Ishikawa (cell line): ENCODE measurements around the gene ASMTL.

Experiments
- EGR1 ChIP-seq: IDR thresholded peaks from 2 replicates; pipeline ENCODE4 v1.6.1; 2012
- EP300 ChIP-seq: IDR thresholded peaks from 2 replicates; pipeline ENCODE4 v1.6.1; 2012; ENCODE audit warnings: borderline replicate concordance
- FOXM1 ChIP-seq: IDR thresholded peaks from 2 replicates; pipeline ENCODE4 v1.6.1; 2012; ENCODE audit warnings: low read depth, borderline replicate concordance
- MAX ChIP-seq: IDR thresholded peaks from 2 replicates; pipeline ENCODE4 v1.6.1; 2012
- RAD21 ChIP-seq: IDR thresholded peaks from 2 replicates; pipeline ENCODE4 v1.6.1; 2012; ENCODE audit warnings: low read depth
- REST ChIP-seq: IDR thresholded peaks from 2 replicates; pipeline ENCODE4 v1.6.1; 2012; ENCODE audit warnings: low read depth, mild to moderate bottlenecking
- TAF1 ChIP-seq: IDR thresholded peaks from 2 replicates; pipeline ENCODE4 v1.6.1; 2012; ENCODE audit warnings: low read depth, mild to moderate bottlenecking
- USF1 ChIP-seq: IDR thresholded peaks from 2 replicates; pipeline ENCODE4 v1.6.1; 2012
- YY1 ChIP-seq: IDR thresholded peaks from 2 replicates; pipeline ENCODE4 v1.6.1; 2012; ENCODE audit warnings: low read depth
- ZBTB7A ChIP-seq: IDR thresholded peaks from 2 replicates; pipeline ENCODE4 v1.6.1; 2012; ENCODE audit warnings: low read depth

- TF ChIP-seq RAD21 (no peak), EP300 (no peak), FOXM1 (no peak), YY1 (no peak), MAX (no peak), EGR1 (no peak), REST (no peak), TAF1 (no peak), ZBTB7A (no peak), USF1 (no peak)
Observed at GRCh38 chrX:1361910-1362309, 90.8 kb downstream of the ASMTL start.
